ENCODE measurements around the gene DAPK1. TPM values are rescaled to one million over a fixed set of nuclear protein-coding genes. Genes with fewer than 3 reads are reported as not detected.

DAPK1 gene
- total RNA-seq, 1 donor: 8.6 TPM

- TF ChIP-seq CTCF (IDR thresholded peaks at IDR 0.05; ENCODE audit: insufficient read depth, low read depth, low read length): no peak
- peak; percentile 85 for DNase-seq (ENCODE audit: low read depth)
- H3K4me3 ChIP-seq (ENCODE audit: low read depth, low read length): no peak overlapping the region
Observed at GRCh38 chr9:87581513-87581912, 83.8 kb downstream of the DAPK1 start.

GRCh38 chr9:87581949-87582637 lies 84.4 kb downstream of the DAPK1 start:
- no peak for TF ChIP-seq CTCF (IDR thresholded peaks at IDR 0.05; ENCODE audit: insufficient read depth, low read depth, low read length)
- H3K4me3 ChIP-seq (ENCODE audit: low read depth, low read length): no peak overlapping the region
- no peak for DNase-seq (ENCODE audit: low read depth)

GRCh38 chr9:87584326-87584725 lies 86.7 kb downstream of the DAPK1 start:
- no peak for DNase-seq (ENCODE audit: low read depth)
- no peak for TF ChIP-seq CTCF (IDR thresholded peaks at IDR 0.05; ENCODE audit: insufficient read depth, low read depth, low read length)
- no peak overlapping the region for H3K4me3 ChIP-seq (ENCODE audit: low read depth, low read length)

GRCh38 chr9:87585123-87585855 lies 87.6 kb downstream of the DAPK1 start:
- DNase-seq (ENCODE audit: low read depth): no peak
- no peak overlapping the region for H3K4me3 ChIP-seq (ENCODE audit: low read depth, low read length)
- no peak for TF ChIP-seq CTCF (IDR thresholded peaks at IDR 0.05; ENCODE audit: insufficient read depth, low read depth, low read length)

- no peak for DNase-seq (ENCODE audit: low read depth)
- no peak for TF ChIP-seq CTCF (IDR thresholded peaks at IDR 0.05; ENCODE audit: insufficient read depth, low read depth, low read length)
- H3K4me3 ChIP-seq (ENCODE audit: low read depth, low read length): no peak overlapping the region
Observed at GRCh38 chr9:87586731-87587355, 89.2 kb downstream of the DAPK1 start.

GRCh38 chr9:87587356-87587745 lies 89.7 kb downstream of the DAPK1 start:
- DNase-seq (ENCODE audit: low read depth): no peak
- no peak overlapping the region for H3K4me3 ChIP-seq (ENCODE audit: low read depth, low read length)
- TF ChIP-seq CTCF (IDR thresholded peaks at IDR 0.05; ENCODE audit: insufficient read depth, low read depth, low read length): no peak
